Measurements from ENCODE around the gene CATSPERD. TPM values are rescaled to one million over a fixed set of nuclear protein-coding genes. Genes with fewer than 3 reads are reported as not detected.

CATSPERD gene
- polyA plus RNA-seq, 1 donor (not counting 4 experiments of a cell fraction or from before 2014, with no cell fraction given), result not detected

GRCh38 chr19:5718579-5719273 is 1.7 kb upstream of the CATSPERD start:
- H4K20me1 ChIP-seq (ENCODE audit: control insufficient read depth, extremely low read depth, insufficient read depth, low read length), result peaks cover 13% of the 10 kb centered on the region
- peak overlapping the region; percentile 92 for H3K4me2 ChIP-seq (ENCODE audit: control insufficient read depth, extremely low read depth, insufficient read depth, low read depth, low read length)
- H3K27me3 ChIP-seq (ENCODE audit: control insufficient read depth, extremely low read depth, insufficient read depth, low read length), result no peaks in the 10 kb centered on the region
- H3K4me1 ChIP-seq (ENCODE audit: control insufficient read depth, extremely low read depth, insufficient read depth, low read length), result peaks cover 19% of the 10 kb centered on the region
- no peak for TF ChIP-seq CTCF (optimal IDR thresholded peaks at IDR 0.05 in 1 of 3, IDR thresholded peaks at IDR 0.05 in 1 of 3, conservative IDR thresholded peaks at IDR 0.05 in 1 of 3; ENCODE audit: extremely low read depth in 1 of 3, insufficient read depth in 2 of 3, low read length in 3 of 3)
- TF ChIP-seq EZH2 (IDR thresholded peaks at IDR 0.05; ENCODE audit: low read length), result no peak
- no peaks in the 10 kb centered on the region for H3K9me1 ChIP-seq (ENCODE audit: control insufficient read depth, extremely low read depth, insufficient read depth, low read length)
- peaks cover 9 to 24% of the 10 kb centered on the region in 2 experiments for H3K36me3 ChIP-seq (ENCODE audit: control insufficient read depth in 2 of 2, extremely low read depth in 1 of 2, insufficient read depth in 2 of 2, low read length in 2 of 2)
- peak; percentile 50 for DNase-seq (ENCODE audit: low read depth, low spot score)
- H3K4me3 ChIP-seq (ENCODE audit: control insufficient read depth in 2 of 3, extremely low read depth in 1 of 3, insufficient read depth in 2 of 3, low read depth in 1 of 3, low read length in 3 of 3), result peak overlapping the region; percentile 91 to 99 (median 93)
- dilution Hi-C loops (cut with MboI; ENCODE audit: extremely low pct_ligation_motif_present, low sequenced_read_pairs), result no loop called here
- no peaks in the 10 kb centered on the region for H3K9me3 ChIP-seq (ENCODE audit: control insufficient read depth, low read depth, low read length)
- FAIRE-seq, result no peak
- H3K9ac ChIP-seq (ENCODE audit: control insufficient read depth, extremely low read depth, insufficient read depth, low read length), result peak overlapping the region; percentile 99
- peaks cover 51% of the 10 kb centered on the region for H3K79me2 ChIP-seq (ENCODE audit: control insufficient read depth, insufficient read depth, low read length)
- H2AFZ ChIP-seq (ENCODE audit: control insufficient read depth, low read length), result no peak overlapping the region
- peak overlapping the region; percentile 96 for H3K27ac ChIP-seq (ENCODE audit: control insufficient read depth, insufficient read depth, low read length)

GRCh38 chr19:5719274-5719960 is 1.0 kb upstream of the CATSPERD start:
- peak overlapping the region; percentile 96 for H3K27ac ChIP-seq (ENCODE audit: control insufficient read depth, insufficient read depth, low read length)
- peaks cover 10% of the 10 kb centered on the region for H4K20me1 ChIP-seq (ENCODE audit: control insufficient read depth, extremely low read depth, insufficient read depth, low read length)
- no peaks in the 10 kb centered on the region for H3K9me3 ChIP-seq (ENCODE audit: control insufficient read depth, low read depth, low read length)
- DNase-seq (ENCODE audit: low read depth, low spot score) (no peak), FAIRE-seq (no peak)
- H3K4me1 ChIP-seq (ENCODE audit: control insufficient read depth, extremely low read depth, insufficient read depth, low read length), result peaks cover 19% of the 10 kb centered on the region
- peak overlapping the region; percentile 92 for H3K4me2 ChIP-seq (ENCODE audit: control insufficient read depth, extremely low read depth, insufficient read depth, low read depth, low read length)
- TF ChIP-seq EZH2 (IDR thresholded peaks at IDR 0.05; ENCODE audit: low read length) (no peak), CTCF (optimal IDR thresholded peaks at IDR 0.05 in 1 of 3, IDR thresholded peaks at IDR 0.05 in 1 of 3, conservative IDR thresholded peaks at IDR 0.05 in 1 of 3; ENCODE audit: extremely low read depth in 1 of 3, insufficient read depth in 2 of 3, low read length in 3 of 3) (no peak)
- H3K79me2 ChIP-seq (ENCODE audit: control insufficient read depth, insufficient read depth, low read length), result peaks cover 49% of the 10 kb centered on the region
- H3K9ac ChIP-seq (ENCODE audit: control insufficient read depth, extremely low read depth, insufficient read depth, low read length), result peak overlapping the region; percentile 99
- peak overlapping the region; percentile 56 for H2AFZ ChIP-seq (ENCODE audit: control insufficient read depth, low read length)
- no peaks in the 10 kb centered on the region for H3K9me1 ChIP-seq (ENCODE audit: control insufficient read depth, extremely low read depth, insufficient read depth, low read length)
- dilution Hi-C loops (cut with MboI; ENCODE audit: extremely low pct_ligation_motif_present, low sequenced_read_pairs), result no loop called here
- peak overlapping the region; percentile 91 to 99 (median 93) for H3K4me3 ChIP-seq (ENCODE audit: control insufficient read depth in 2 of 3, extremely low read depth in 1 of 3, insufficient read depth in 2 of 3, low read depth in 1 of 3, low read length in 3 of 3)
- no peaks in the 10 kb centered on the region for H3K27me3 ChIP-seq (ENCODE audit: control insufficient read depth, extremely low read depth, insufficient read depth, low read length)
- peaks cover 5 to 21% of the 10 kb centered on the region in 2 experiments for H3K36me3 ChIP-seq (ENCODE audit: control insufficient read depth in 2 of 2, extremely low read depth in 1 of 2, insufficient read depth in 2 of 2, low read length in 2 of 2)
